RPMI7951 (cell line): ENCODE data around the gene FAM210A. TPM values are rescaled to one million over a fixed set of nuclear protein-coding genes. Genes with fewer than 3 reads are reported as not detected.
A peak's percentile ranks its signal among the peaks of the same experiment; 100 is the strongest.

ENCODE experiments used
- DNase-seq: peaks from one replicate; pipeline ENCODE4 v3.0.0-alpha.2; 2012; ENCODE audit warnings: low read depth
- total RNA-seq: library from RNA; depleted of rRNA; stranded (reverse); fragments of >200 nt; shearing (Covaris generic); gene quantifications from 2 replicates; pipeline ENCODE4 v1.2.3, GENCODE V29; 2014

The FAM210A gene
- total RNA-seq, 1 experiment from 2014 or later: 30.2 TPM

DNA sequence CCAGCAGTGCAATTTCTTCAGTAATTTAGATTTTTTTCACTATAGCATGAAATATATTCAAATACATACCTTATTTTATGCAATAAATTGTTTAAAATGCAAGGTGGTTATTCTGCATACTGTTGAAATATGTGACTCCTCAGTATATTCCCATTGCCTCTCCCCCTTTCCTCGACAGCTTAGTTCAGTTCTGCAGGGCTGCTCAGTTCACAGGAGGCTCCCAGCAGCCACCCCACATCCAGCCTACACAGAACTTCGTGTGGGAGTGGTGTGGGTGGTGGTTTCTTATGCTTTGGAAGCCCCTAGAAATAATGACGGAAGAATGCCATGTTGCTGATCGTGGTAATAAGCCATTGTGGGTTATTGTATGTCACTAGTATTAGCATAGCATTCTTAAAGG lies 79.7 kb downstream of the FAM210A start:
- no peak for DNase-seq

DNA sequence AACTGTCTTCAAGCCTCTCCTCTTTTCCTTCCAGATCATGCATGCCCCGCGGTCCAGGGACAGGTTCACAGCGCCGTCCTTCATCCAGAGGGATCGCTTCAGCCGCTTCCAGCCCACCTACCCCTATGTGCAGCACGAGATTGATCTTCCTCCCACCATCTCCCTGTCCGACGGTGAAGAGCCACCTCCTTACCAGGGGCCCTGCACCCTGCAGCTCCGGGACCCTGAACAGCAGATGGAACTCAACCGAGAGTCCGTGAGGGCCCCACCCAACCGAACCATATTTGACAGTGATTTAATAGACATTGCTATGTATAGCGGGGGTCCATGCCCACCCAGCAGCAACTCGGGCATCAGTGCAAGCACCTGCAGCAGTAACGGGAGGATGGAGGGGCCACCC lies 81.3 kb downstream of the FAM210A start:
- DNase-seq: no peak

DNA sequence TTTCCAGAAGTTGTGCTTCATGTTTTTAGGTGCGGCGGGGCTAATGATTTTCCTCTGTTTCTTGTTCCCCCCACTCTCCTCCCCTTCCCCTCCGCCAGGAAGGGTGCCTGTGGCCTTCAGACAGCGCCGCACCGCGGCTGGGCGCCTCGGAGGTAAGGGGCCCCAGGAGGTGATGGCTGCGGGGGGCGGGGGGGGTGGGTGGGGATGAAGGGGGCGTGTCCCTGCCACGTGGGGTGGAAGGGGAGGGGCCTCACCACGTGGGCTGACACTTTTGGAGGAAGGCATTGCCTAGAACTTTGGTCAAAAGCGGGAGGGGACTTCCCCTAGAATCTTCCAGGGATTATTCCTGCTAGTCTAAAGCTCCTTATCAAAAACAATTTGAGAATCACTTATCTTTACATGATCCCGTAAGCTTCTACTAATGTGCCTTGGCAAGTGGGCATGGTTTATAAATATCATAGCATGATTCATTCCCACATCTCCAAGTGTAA lies 83.1 kb downstream of the FAM210A start:
- no peak for DNase-seq

DNA sequence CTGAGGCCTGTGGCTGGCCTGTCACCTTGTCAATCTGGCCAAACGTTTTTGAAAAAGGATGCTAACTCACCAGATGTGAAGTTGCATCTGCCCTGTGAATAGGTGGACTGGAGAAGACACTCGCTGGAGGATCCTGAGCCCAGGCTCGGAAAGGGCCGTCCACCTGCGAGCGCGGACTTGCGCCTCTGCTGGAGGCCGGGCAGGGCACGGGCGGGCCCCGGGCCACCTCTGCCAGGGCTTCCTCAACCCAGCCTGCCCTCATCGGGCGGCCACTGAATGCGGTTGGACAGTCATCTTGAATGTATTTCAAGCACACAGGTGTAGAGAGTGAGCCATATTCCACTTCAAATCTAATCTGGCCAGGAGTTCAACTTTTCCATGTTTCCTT lies 83.9 kb downstream of the FAM210A start:
- no peak for DNase-seq

DNA sequence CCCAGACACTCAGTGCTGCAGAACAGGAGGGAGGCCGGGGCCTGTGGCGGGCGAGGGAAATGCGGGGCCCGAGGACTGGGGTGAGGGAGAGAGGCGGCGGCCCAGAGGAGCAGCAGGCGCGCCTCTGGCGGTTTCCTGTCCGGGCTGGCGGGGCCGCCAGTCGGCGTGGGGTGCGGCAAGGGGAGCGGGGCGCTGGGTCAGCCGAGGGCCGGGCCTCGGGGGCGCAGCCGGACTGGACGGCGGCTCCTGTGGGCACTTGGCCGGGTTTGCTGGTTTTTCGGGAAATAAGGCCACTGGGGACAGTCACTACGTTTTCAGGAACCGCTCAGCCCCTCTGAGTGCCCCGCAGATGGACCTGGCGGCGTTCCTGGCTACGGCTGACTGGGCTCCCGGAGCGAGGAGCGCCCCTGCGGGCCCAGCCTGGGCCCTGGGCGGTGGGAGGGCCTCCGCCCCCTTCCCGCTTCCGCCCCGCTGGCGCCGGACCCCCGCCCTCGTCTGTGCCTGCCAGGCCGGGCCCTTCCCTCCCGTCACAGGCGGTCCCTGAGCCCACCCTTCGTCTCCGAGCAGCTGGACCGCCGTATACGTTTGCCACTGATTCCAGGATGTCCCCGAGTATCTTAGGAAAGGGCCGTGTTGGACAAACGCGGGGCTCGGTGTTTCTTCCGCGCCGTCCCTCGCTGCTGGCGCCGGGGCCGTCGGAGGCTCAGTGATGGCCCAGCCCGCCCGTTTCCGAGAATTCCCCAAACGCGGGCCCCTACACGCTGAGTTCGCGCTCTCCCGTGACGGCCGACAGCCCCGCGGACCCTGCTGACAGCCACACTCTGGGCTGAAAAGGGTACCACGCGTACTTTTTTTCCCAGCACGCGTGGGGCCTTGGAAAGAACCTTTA lies 84.6 kb downstream of the FAM210A start:
- DNase-seq: no peak

DNA sequence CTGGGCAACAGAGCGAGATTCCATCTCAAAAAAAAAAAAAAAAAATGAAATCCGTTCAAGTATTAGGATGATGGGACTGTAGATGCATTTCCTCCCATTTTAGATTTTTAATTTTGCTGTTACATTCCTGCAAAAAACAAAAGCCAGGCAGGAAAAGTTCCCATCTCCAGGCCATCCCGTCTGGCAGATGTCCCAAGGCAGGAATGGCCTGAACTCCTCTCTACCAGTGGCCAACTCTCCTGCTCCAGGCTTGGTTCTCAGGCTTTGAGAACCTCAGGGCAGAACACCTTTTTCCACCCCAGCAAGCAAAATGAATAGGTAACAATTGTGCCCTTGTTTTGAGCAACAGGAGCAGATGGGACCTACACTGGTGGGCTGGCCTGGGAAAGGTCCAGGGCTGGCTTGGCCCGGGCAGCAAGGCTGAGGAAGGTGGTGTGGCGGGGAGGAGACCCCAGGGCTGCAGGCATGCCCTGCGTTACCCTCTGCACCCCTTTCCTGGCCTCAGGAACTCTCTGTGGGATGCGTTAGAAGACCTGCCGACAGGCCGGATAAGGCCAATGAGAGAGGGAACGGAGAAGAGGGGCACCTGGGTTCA lies 86.0 kb downstream of the FAM210A start:
- DNase-seq: no peak

DNA sequence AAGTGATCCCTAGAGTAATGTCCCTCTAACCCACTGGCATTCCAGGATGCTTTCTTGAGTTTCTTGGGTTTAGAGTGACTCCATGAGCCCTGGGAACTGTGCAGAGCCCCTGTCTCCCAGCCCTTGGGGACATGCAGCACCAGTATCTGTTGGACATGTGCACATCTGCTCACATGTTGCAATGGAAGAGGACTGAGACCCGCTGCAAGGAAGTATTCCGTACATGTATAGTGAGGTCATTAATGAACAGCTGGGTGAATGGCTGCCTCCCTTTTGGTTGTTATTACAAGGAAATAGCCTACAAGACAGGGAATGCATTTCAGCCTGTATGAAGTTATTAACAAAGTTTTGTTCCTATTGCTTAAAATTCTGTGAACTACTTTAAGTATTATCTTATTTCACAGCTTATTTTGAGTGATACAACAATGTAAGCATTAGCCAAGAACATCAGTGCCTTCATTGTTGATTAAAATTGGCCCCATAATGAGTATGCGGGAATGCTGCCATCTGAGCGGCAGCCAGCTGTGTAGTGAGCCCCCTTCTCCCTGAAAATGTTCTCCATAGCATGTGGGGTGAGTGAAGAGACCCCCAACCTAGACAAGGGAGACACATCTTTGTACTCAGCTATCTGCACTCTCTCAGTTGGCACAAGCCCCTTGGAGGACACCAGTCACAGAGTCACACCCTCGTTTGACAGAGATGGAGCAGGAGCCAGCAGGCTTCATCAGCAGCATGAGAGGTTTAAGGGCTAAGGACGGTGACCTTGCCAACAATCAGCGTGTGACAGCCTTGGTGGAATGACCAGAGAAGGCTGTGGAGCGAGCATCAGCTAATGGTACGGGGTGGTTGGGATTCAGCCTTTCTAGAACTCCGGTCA lies 87.4 kb downstream of the FAM210A start:
- no peak for DNase-seq

DNA sequence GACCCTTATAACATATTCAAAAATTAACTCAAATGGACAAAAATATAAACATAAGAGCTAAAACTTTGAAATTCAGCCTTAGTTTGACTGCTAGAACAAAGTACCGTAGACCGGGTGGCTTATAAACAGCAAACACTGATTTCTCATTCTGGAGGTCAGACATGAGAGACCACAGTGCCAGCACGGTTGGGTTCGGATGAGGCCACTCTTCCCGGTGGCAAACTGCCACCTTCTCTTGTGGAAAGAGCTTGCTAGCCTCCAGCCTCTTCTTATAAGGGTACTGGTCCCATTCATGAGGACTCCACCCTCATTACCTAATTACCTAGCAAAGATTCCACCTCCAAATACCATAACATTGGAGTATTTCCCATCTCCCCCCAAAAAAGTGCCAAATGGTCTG lies 91.3 kb downstream of the FAM210A start:
- no peak for DNase-seq

DNA sequence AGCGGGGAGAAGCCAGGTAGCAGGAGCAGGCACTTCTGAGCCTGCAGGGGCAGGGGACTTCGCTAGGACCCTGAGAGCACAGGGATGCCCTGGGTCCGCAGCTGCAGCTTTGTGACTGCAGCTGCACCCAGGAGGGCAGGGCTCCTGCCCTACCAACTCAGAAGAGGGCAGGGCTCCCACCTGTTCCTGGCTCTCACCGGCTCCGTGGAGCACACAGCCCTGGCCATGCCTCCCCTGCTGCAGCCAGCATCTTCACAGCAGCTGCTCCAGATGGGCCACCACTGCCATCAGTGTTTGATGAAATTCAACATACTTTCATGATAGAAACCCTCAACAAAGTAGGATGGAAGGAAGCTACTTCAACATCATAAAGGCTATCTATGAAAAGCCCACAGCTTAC lies 92.7 kb downstream of the FAM210A start:
- no peak for DNase-seq

DNA sequence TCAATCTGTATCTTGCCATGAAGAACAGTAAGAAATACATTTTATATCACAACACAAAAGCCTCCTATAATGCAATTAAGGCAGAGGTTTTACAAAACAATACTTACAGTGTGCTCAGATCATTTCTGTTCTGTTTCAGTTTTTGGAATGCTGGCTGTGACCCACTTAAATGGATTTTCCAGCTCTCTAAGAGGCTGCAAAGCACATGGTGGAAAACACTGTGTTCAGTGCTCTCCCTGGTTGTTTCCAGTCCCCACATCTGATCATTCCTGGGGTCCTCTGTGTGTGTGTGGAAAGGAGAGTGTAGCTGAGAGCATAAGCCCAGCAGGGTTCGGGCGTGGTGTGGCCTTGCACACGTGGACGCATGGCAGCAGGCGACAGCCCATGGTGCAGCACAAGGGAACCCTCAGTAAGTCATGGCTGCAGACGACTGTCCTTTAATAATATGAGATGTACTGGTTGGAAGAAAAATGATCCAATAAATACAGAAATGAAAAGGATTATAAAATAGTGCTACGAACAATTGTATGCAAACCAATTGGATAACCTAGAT lies 95.6 kb downstream of the FAM210A start:
- DNase-seq: no peak

DNA sequence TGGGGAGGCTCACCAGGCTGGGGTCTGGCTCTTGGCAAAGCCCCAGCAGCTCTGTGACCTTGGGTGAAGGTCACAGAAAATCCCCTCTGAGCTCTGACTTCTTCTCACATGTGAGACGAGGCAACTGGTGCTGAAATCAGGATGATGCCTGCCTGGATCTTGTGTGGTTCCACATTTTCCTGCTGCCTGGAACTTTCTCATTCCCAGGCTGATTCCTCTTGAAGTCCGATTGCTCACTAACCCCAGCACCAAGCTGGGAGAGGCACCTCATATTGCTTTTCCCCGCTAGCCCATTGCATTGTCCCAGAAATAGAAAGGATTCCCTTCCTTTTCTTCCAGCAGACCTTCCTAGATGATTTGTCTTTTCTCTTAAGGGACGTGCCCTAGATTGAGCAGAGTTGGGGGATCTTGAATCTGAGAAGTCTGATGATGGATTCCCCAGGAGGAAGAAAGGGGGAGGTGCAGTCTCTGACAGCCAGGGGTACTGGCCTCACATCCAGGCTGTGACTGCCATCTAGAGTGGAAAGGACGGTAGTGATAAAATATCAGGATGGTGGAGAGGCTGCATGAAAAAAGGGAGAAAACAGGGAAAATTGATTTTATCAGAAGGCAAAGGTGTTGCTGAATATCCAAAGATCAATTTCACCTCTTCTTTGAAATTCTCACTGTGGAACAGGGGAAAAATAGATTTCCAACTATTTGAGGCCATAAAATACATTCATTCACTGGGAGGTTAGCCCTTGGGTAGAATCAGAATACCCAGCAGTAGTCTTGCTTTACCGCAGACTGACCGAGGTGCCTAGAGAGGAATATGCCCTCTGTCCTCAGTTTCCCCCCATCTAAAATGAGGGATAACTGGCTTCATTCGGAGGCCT lies 96.3 kb downstream of the FAM210A start:
- DNase-seq: peak; percentile 51

DNA sequence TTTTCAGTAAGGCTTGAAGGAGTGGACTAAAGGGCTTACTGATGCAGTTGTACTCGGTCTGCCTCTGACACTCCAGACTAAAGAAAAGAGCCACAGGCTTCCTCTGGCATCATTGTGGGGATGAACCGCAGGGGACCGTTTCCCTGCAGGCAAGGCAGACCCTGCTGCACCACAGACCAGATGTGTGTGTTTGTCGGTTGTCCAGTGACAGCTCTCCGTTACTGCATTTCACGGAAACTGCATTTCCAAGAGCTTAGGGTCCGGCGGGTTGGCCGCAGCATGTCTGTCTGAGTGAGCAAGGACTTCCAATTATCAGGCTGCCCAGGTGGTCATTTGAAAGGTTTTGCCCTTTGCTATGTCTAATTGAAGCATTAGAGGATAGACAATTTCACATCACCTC lies 98.1 kb downstream of the FAM210A start:
- no peak for DNase-seq

DNA sequence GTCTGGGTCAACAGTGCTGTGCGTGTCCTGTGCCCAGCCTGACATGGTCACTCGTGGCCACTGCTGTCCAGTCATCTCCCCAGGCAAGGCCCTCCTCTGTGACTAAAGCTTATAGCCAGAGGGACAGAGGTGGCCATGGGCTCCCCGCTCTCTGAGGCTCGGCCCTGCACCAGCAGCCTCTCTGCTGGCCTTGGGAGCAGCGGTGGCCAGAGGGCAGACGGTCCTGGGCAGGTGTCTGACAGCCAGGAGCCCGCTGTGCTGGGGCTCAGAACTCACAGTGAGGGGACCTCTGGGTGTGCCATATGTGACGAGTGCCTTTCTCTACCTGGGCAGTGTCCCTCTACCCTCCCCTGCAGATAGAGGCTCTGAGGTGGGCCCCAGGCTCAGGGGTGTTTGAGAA lies 98.7 kb downstream of the FAM210A start:
- DNase-seq: no peak

DNA sequence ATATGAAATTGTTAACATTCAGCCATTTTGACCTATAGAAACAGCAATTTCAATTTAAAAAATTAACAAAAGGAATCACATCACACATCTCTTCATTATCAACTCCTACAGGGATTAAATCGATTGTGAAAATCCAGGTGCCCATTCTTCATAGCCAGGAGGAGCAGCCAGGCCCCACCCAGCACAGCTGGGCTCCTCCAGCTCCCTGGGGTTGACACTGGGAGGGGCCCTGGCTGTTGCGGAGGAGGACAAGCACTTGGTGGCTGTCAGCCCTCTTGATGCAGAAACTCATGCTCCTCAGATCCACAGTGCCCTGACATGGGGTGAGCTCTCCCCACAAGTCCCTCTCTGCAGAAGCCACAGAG lies 99.8 kb downstream of the FAM210A start:
- no peak for DNase-seq

DNA sequence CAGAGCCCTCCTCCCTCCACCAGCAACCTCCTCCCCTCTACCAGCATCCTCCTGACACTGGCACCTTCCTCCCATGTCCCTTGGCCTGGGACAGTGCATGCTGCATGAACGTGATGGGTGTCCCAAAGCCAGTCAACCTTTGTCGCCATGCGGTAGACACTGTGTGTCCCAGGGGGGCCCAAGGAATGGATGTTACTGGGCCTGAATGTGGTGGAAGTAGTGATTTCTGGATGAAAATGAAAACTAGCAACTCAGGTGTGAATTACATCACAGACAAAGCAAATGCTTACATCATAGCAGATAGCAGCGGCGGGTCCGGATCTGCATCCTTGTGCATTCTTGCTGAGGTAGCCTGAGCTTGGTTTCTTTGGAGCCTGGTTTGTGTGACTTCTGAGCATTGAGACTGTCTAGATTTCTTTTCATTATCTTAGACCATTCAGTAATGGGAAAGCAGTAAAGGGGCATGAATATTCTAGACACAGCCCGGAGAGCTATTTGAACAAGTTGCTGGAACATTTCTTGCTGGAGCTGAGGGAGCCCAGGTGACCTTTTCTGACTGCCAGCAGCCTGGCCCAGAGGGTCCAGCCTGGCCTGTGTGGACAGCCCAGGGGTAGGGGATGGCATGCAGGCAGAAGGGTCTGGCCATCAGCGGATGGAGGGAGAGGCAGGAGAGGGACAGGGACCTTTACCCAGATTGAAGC lies 100.4 kb downstream of the FAM210A start:
- no peak for DNase-seq

DNA sequence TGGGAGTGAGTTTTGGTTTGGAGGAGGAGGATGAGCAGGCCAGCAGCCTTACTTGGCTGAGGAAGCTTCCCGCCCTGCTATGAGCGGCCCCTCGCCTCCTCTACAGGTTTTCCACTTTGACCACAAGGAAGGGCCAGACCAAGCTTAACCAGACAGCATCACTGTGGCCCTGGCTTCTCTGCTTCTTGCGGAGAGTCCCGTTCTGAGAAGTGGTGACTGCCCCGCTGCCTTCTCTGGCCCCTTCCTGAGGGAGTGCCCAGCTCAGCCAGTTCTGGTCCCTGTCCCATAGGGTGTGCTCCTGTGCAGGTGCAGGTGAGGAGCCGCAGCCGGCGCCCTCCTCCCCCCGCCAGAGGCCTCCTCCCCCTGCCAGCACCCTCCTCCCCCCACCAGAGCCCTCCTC lies 101.0 kb downstream of the FAM210A start:
- no peak for DNase-seq

DNA sequence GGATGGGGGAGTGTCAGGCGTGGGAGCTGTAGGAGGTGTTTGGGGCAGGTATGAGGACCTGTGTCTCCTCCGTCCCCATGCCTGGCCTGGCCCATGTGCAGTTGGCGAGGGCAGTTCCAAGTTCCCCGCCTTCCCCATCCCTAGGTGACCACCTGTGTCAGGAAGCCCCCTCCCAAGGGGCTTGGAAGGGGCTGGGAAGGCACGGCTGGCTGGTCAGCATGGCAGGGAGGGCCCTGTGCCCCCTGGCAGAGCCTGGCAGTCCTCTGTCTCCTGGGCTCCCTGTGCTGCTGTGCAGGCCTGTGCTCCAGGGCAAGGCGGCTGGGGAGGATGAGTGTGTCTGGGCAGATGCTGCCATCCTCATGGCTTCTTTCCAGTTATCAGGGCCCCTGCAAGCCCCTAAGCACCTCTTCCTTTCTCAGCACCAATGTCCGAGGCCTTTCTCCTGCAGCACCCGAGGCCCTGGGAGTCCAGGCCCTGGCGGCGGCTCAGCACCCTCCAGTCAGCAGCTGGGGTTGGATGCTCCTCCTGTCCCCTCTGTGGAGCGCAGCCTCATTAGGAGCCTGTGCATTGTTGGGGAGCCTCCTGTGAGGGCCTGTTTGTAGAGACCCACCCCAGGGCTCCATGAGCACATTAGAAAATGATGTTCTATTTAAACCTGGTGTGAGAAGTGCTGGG lies 101.7 kb downstream of the FAM210A start:
- DNase-seq: no peak

DNA sequence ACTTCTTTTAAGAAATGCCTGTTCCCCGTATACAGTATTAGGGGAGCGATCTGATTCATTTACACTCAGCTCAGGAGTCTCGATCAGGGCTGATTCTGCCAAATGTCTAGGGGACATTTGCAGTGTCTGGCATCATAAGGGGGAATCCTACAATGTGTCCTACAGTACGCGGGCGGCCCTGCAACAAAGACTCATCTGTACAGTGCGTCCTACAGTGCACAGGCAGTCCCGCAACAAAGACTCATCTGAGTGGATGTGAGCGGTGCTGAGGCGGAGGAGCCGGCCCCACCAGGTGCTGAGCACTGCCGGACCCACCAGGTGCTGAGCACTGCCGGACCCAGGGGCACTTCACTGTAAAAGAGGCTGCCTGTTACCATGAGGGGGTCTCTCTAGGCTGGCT lies 102.5 kb downstream of the FAM210A start:
- no peak for DNase-seq

DNA sequence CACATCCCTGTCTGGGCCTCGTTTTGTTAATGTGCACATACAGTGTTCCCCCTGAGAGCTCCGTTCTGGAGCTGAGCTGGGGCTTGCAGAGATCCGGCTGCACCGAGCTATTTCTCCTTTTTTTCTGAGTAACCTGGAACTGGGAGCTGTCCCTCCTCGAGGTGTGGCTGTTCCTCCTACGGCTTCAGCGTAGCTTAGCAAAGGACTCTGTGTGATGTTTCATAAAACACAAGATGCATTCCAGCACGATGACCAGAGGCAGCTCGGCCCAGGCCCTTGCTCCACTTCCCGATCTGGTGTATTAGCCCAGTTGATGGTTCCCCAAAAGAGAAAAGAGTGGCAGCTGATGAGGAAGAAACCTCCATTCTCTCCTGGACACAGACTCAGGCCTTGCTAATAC lies 103.0 kb downstream of the FAM210A start:
- no peak for DNase-seq

DNA sequence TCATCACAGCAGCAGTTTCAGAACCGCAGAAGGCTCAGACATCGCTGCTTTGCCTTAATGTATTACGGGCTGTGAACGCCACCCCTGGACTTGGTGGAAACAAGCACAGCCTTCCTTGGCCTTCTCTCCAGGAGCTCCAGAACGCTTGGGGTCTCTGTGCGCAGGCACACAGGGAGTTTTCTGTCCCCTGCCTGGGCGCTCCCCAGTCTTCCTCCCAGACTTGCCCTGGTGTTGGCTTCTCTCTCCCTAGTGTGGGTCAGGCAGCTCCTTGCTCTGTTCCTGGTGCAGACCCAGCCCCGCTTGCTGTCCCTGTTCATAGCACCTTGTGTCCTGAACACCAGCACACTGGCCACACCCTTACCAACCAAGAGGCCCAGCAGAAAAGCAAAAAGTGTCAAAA lies 103.6 kb downstream of the FAM210A start:
- DNase-seq: no peak
